Naive thymus-derived CD8-positive, alpha-beta T cell (primary cell): ENCODE data around the gene CACNA1C. TPM values are rescaled to one million over a fixed set of nuclear protein-coding genes. Genes with fewer than 3 reads are reported as not detected.

ENCODE experiments used
- ATAC-seq, 2 donors: fragments of 150-1000 bp; cut with Tn5 transposase in 1 of 2; sonication (Bioruptor Pico), chemical (Tn5 transposase) in 1 of 2; 1 replicate in 1 of 2; 2 replicates in 1 of 2; pipeline ENCODE4 v1.10.0; 2021; ENCODE audit warnings: mild to moderate bottlenecking in 2 of 2, moderate library complexity in 2 of 2
- POLR2A ChIA-PET: fragments of 350-600 bp; sonication (Branson Sonifier 250); formaldehyde crosslinking; loops from one replicate; lab custom pipeline; 2021; ENCODE audit warnings: antibody characterized with exemption; lab: Charles Lee
- DNase-seq, 10 donors: peaks; one replicate each; pipeline versions ENCODE4 v3.0.0 to v3.0.0-alpha.2; 2020 to 2022
- H3K27ac Mint-ChIP-seq, 10 donors: one replicate each; pipeline ENCODE4 v1.8.0; 2020 to 2022; ENCODE audit warnings: mild to moderate bottlenecking in 10 of 10, mixed read lengths in 10 of 10, moderate library complexity in 4 of 10, inconsistent platforms in 1 of 10
- H3K27me3 Mint-ChIP-seq, 5 donors: one replicate each; pipeline ENCODE4 v1.8.0; 2021 to 2022; ENCODE audit warnings: mixed read lengths in 5 of 5
- H3K36me3 Mint-ChIP-seq, 3 donors: one replicate each; pipeline ENCODE4 v1.8.0; 2020 to 2022; ENCODE audit warnings: mixed read lengths in 3 of 3, mild to moderate bottlenecking in 2 of 3, inconsistent platforms in 1 of 3
- H3K4me1 Mint-ChIP-seq, 4 donors: one replicate each; pipeline ENCODE4 v1.8.0; 2021 to 2022; ENCODE audit warnings: mixed read lengths in 4 of 4
- H3K4me3 Mint-ChIP-seq, 10 donors: one replicate each; pipeline ENCODE4 v1.8.0; 2020 to 2022; ENCODE audit warnings: mild to moderate bottlenecking in 10 of 10, mixed read lengths in 10 of 10, moderate library complexity in 6 of 10, inconsistent platforms in 1 of 10
- H3K9me3 Mint-ChIP-seq, 9 donors: one replicate each; pipeline ENCODE4 v1.8.0; 2020 to 2022; ENCODE audit warnings: mixed read lengths in 9 of 9, mild to moderate bottlenecking in 3 of 9, inconsistent platforms in 1 of 9, moderate library complexity in 1 of 9
- polyA plus RNA-seq, 3 donors: library from polyadenylated mRNA; unstranded; fragments of 300-500 nt; fragmentation: Illumina TruSeq; gene quantifications; one replicate each; pipeline ENCODE4 v1.2.3, GENCODE V29; 2021
- total RNA-seq, 8 experiments: library from RNA in 2 of 8; stranded (reverse) in 2 of 8; gene quantifications; one replicate each; pipeline ENCODE4 v1.2.3 and lab custom pipeline; 2021 to 2026

Gene CACNA1C
- total and polyA plus RNA-seq, 5 experiments from 2014 or later = 0.05 to 0.21 (median 0.16) TPM

GRCh38 chr12:2291947-2292346, 239.2 kb downstream of the CACNA1C start:
- POLR2A ChIA-PET = no interaction called here
- Mint-ChIP-seq H3K27me3 (peaks cover 0 to 4% (median 0%) of the 10 kb centered on the region in 5 donors), H3K27ac (no peak overlapping the region), H3K4me1 (peaks cover 10 to 28% (median 22%) of the 10 kb centered on the region in 4 donors), H3K4me3 (no peak overlapping the region), H3K9me3 (no peaks in the 10 kb centered on the region), H3K36me3 (no peaks in the 10 kb centered on the region)
- no peak for DNase-seq
- no peak for ATAC-seq

- no peak for ATAC-seq
- peaks cover 0 to 4% (median 0%) of the 10 kb centered on the region in 5 donors for H3K27me3 Mint-ChIP-seq
- POLR2A ChIA-PET = no interaction called here
Observed at GRCh38 chr12:2292560-2292959, 239.8 kb downstream of the CACNA1C start.

GRCh38 chr12:2294651-2295475, 242.1 kb downstream of the CACNA1C start:
- peak overlapping the region in 9 of 10 donors; percentile 33 to 77 (median 63) for H3K4me3 Mint-ChIP-seq
- peak in 2 of 10 donors; percentile 6 to 17 for DNase-seq
- no peaks in the 10 kb centered on the region for H3K9me3 Mint-ChIP-seq
- H3K36me3 Mint-ChIP-seq = no peaks in the 10 kb centered on the region
- H3K27ac Mint-ChIP-seq = peak overlapping the region in 6 of 10 donors; percentile 35 to 76 (median 59)
- POLR2A ChIA-PET = no interaction called here
- H3K27me3 Mint-ChIP-seq = peaks cover 0 to 1% (median 0%) of the 10 kb centered on the region in 5 donors
- H3K4me1 Mint-ChIP-seq = peaks cover 15 to 45% (median 38%) of the 10 kb centered on the region in 4 donors
- peak; percentile 33 to 62 for ATAC-seq

More at GRCh38 chr12:2292560-2292959, 239.8 kb downstream of the CACNA1C start:
- Mint-ChIP-seq H3K36me3 (no peaks in the 10 kb centered on the region), H3K9me3 (no peaks in the 10 kb centered on the region), H3K27ac (no peak overlapping the region), H3K4me1 (peaks cover 10 to 29% (median 24%) of the 10 kb centered on the region in 4 donors), H3K4me3 (no peak overlapping the region)
- no peak for DNase-seq

GRCh38 chr12:2295941-2296461, 243.2 kb downstream of the CACNA1C start:
- no peaks in the 10 kb centered on the region for H3K9me3 Mint-ChIP-seq
- peak overlapping the region in 1 of 10 donors; percentile 24 for H3K27ac Mint-ChIP-seq
- H3K27me3 Mint-ChIP-seq = peaks cover 0 to 3% (median 0%) of the 10 kb centered on the region in 5 donors
- POLR2A ChIA-PET = no interaction called here
- DNase-seq = no peak
- no peak overlapping the region for H3K4me3 Mint-ChIP-seq
- H3K36me3 Mint-ChIP-seq = no peaks in the 10 kb centered on the region
- no peak for ATAC-seq
- peaks cover 16 to 47% (median 40%) of the 10 kb centered on the region in 4 donors for H3K4me1 Mint-ChIP-seq

- no peak for DNase-seq
- no peak for ATAC-seq
- Mint-ChIP-seq H3K4me3 (no peak overlapping the region), H3K27ac (peak overlapping the region in 1 of 10 donors; percentile 3), H3K9me3 (no peaks in the 10 kb centered on the region), H3K36me3 (no peaks in the 10 kb centered on the region), H3K27me3 (peaks cover 0 to 3% (median 0%) of the 10 kb centered on the region in 5 donors), H3K4me1 (peaks cover 16 to 47% (median 40%) of the 10 kb centered on the region in 4 donors)
- POLR2A ChIA-PET = no interaction called here
Observed at GRCh38 chr12:2297004-2297403, 244.2 kb downstream of the CACNA1C start.

- no peak for ATAC-seq
- Mint-ChIP-seq H3K4me3 (peak overlapping the region in 2 of 10 donors; percentile 4 to 31), H3K27me3 (peaks cover 0 to 3% (median 0%) of the 10 kb centered on the region in 5 donors), H3K36me3 (no peaks in the 10 kb centered on the region), H3K4me1 (peaks cover 16 to 47% (median 40%) of the 10 kb centered on the region in 4 donors), H3K9me3 (no peaks in the 10 kb centered on the region), H3K27ac (peak overlapping the region in 3 of 10 donors; percentile 5 to 25 (median 5))
- no peak for DNase-seq
- POLR2A ChIA-PET = no interaction called here
Observed at GRCh38 chr12:2297658-2298057, 244.9 kb downstream of the CACNA1C start.

GRCh38 chr12:2298556-2299200, 245.9 kb downstream of the CACNA1C start:
- peak overlapping the region in 4 of 10 donors; percentile 25 to 64 (median 36) for H3K27ac Mint-ChIP-seq
- H3K4me1 Mint-ChIP-seq = peaks cover 16 to 47% (median 40%) of the 10 kb centered on the region in 4 donors
- H3K27me3 Mint-ChIP-seq = peaks cover 0 to 3% (median 0%) of the 10 kb centered on the region in 5 donors
- ATAC-seq (no peak), DNase-seq (no peak)
- peak overlapping the region in 1 of 10 donors; percentile 23 for H3K4me3 Mint-ChIP-seq
- H3K9me3 Mint-ChIP-seq = no peaks in the 10 kb centered on the region
- POLR2A ChIA-PET = no interaction called here
- no peaks in the 10 kb centered on the region for H3K36me3 Mint-ChIP-seq

GRCh38 chr12:2299206-2299605, 246.4 kb downstream of the CACNA1C start:
- peak overlapping the region in 3 of 10 donors; percentile 22 to 39 (median 23) for H3K4me3 Mint-ChIP-seq
- H3K36me3 Mint-ChIP-seq = no peaks in the 10 kb centered on the region
- DNase-seq (peak in 2 of 10 donors; percentile 22 to 32), ATAC-seq (peak in 1 of 2 donors; percentile 37)
- H3K27me3 Mint-ChIP-seq = peaks cover 0 to 3% (median 0%) of the 10 kb centered on the region in 5 donors
- no peaks in the 10 kb centered on the region for H3K9me3 Mint-ChIP-seq
- POLR2A ChIA-PET = no interaction called here
- H3K27ac Mint-ChIP-seq = peak overlapping the region in 3 of 10 donors; percentile 13 to 64 (median 32)
- peaks cover 14 to 42% (median 37%) of the 10 kb centered on the region in 4 donors for H3K4me1 Mint-ChIP-seq

GRCh38 chr12:2300168-2300567, 247.4 kb downstream of the CACNA1C start:
- H3K27ac Mint-ChIP-seq = no peak overlapping the region
- DNase-seq (no peak), ATAC-seq (no peak)
- peaks cover 0 to 3% (median 0%) of the 10 kb centered on the region in 5 donors for H3K27me3 Mint-ChIP-seq
- peaks cover 9 to 33% (median 27%) of the 10 kb centered on the region in 4 donors for H3K4me1 Mint-ChIP-seq
- H3K36me3 Mint-ChIP-seq = no peaks in the 10 kb centered on the region
- POLR2A ChIA-PET = interaction anchor here (0.6 kb wide), 1 partner anchor 373 kb away, joined by 3 read pairs; no protein-coding TSS in a partner anchor
- no peak overlapping the region for H3K4me3 Mint-ChIP-seq
- no peaks in the 10 kb centered on the region for H3K9me3 Mint-ChIP-seq

- Mint-ChIP-seq H3K27ac (peak overlapping the region in 1 of 10 donors; percentile 27), H3K27me3 (peaks cover 0 to 3% (median 0%) of the 10 kb centered on the region in 5 donors), H3K4me1 (peaks cover 7 to 29% (median 20%) of the 10 kb centered on the region in 4 donors), H3K4me3 (no peak overlapping the region), H3K36me3 (no peaks in the 10 kb centered on the region), H3K9me3 (no peaks in the 10 kb centered on the region)
- no peak for ATAC-seq
- DNase-seq = no peak
- POLR2A ChIA-PET = no interaction called here
Observed at GRCh38 chr12:2300886-2301285, 248.1 kb downstream of the CACNA1C start.

GRCh38 chr12:2301531-2302461, 249.0 kb downstream of the CACNA1C start:
- Mint-ChIP-seq H3K27ac (peak overlapping the region in 2 of 10 donors; percentile 19 to 41), H3K4me3 (no peak overlapping the region), H3K9me3 (no peaks in the 10 kb centered on the region), H3K27me3 (peaks cover 0 to 3% (median 0%) of the 10 kb centered on the region in 5 donors), H3K36me3 (no peaks in the 10 kb centered on the region), H3K4me1 (peaks cover 9 to 25% (median 18%) of the 10 kb centered on the region in 4 donors)
- POLR2A ChIA-PET = no interaction called here
- DNase-seq (no peak), ATAC-seq (no peak)
